OCI-LY1 (cell line): ENCODE measurements around the gene MAPK8.

Experiments used
- EZH2 ChIP-seq: fragments of 200-600 bp; sonication (generic), shearing (Covaris generic); IDR thresholded peaks from 2 replicates; pipeline ENCODE4 v1.8.0; 2017; ENCODE audit warnings: borderline replicate concordance, mixed run types, mild to moderate bottlenecking, antibody characterized with exemption, low read length, moderate library complexity, mixed read lengths
- TF ChIP-seq, protein P1 (sequence below): fragments of 200-600 bp; sonication (generic), shearing (Covaris generic); IDR thresholded peaks from 2 replicates; pipeline ENCODE4 v1.5.1; 2017; ENCODE audit warnings: mild to moderate bottlenecking, antibody characterized with exemption, low read length, moderate library complexity, mixed read lengths

DNA sequence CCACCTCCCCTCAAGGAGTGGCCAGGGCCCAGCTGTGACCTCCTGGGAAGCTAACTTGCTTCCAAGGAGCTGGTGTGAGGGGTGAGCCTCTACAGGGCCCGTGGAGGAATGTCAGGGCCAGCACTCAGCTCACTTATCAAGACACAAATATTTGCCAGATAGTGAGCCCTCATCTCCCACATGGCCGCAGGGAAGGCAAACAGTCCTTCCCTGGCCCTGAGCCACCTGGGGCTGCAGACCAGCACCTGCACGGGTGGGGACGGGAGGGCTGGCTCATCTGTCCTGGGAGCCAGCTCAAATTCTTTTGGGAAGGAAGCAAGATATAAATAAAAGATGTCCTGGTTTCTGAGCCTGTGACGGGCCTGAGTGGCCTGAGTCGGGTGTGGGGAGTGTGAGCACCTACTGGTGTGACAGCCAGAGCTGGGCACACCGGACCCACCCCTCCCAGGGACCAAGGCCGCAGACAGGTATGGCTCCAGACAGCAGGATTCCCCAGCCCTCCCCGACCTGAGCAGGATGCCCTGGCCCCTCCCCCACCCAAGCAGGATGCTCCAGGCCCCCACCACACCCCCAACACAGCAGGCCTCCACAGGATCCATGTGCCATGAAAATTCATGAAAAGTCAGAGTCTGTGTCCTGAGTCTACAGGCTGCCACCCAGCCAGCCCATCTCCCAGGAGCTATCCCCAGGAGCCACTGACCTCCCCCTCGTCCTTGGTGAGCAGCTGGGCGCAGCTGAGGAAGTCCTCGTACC lies 148.0 kb downstream of the MAPK8 start:
- TF ChIP-seq, protein P1, sequence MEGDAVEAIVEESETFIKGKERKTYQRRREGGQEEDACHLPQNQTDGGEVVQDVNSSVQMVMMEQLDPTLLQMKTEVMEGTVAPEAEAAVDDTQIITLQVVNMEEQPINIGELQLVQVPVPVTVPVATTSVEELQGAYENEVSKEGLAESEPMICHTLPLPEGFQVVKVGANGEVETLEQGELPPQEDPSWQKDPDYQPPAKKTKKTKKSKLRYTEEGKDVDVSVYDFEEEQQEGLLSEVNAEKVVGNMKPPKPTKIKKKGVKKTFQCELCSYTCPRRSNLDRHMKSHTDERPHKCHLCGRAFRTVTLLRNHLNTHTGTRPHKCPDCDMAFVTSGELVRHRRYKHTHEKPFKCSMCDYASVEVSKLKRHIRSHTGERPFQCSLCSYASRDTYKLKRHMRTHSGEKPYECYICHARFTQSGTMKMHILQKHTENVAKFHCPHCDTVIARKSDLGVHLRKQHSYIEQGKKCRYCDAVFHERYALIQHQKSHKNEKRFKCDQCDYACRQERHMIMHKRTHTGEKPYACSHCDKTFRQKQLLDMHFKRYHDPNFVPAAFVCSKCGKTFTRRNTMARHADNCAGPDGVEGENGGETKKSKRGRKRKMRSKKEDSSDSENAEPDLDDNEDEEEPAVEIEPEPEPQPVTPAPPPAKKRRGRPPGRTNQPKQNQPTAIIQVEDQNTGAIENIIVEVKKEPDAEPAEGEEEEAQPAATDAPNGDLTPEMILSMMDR, result no peak
- no peak for TF ChIP-seq EZH2
